Eye (tissue), 1 donor: ENCODE measurements around the gene ATP13A5.

ENCODE experiments used
- DNase-seq: peaks from one replicate; pipeline ENCODE4 v3.0.0-alpha.2; 2015

ATP13A5 gene

GRCh38 chr3:193344486-193344885, 34.1 kb downstream of the ATP13A5 start:
- no peak for DNase-seq

DNA sequence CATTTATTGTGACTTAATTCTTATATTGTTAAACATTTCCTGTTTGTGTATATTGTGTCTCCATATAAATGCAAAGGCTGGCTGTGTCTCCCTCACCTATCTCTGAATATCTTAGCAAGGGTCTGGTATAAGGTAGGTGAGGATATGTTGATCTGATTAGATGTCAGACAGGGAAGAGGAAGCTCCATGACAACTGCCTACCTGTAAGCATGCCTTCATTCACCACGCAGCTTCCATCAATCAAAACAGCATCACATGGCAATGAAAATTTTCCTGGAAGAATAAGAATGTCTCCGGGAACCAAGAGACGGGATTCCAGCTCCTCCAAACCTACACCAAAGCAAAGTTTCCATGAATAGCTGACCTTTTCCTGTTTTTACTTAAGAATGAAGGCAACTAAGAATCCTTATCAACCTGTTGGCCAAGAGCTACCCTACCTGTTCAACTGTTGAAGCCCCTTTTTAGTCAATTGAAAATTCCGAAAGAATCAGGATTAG, 34.8 kb downstream of the ATP13A5 start:
- DNase-seq, result no peak

DNA sequence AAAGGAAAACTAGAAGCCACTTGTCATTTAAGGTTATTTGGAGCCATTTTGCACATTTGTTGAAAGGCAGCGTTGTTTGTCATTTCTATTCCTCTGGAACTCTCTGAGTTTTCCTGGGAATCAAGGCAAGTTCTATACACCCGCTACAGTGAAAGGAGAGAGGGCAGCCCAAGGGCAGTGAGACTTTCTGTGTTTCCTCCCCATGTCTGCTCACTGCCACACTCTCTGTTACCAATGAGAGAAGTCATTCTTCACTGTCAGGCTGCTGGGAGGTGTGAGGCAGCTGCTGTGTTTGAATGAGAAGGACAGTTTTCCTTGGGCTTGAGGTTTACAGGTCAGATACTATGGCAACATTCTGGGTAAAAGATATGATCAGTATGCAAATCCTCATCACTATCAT, 36.0 kb downstream of the ATP13A5 start:
- DNase-seq, result peak; percentile 25

- DNase-seq, result no peak
Measured at GRCh38 chr3:193335031-193335430, 43.5 kb downstream of the ATP13A5 start.

DNA sequence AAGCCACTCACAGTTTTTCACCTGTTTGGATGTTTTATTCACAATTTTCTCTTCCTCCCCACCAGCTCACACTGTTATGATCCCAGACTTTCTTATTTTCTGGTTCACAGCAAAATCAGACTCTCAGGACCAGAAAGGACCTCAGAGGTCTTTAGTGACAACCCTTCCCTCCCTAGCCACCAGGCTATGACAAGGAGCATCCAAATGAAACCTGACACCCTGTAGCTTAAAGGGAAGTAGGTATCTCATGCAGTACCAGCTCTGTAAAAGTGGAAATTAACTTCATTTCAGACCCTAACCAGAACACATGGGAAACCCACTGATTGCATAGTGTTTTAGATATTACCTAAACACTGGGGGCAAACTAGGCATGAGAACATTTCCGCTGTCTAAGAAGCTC, 45.3 kb downstream of the ATP13A5 start:
- DNase-seq, result peak; percentile 23

- DNase-seq, result no peak
Measured at GRCh38 chr3:193330555-193331204, 47.9 kb downstream of the ATP13A5 start.

DNA sequence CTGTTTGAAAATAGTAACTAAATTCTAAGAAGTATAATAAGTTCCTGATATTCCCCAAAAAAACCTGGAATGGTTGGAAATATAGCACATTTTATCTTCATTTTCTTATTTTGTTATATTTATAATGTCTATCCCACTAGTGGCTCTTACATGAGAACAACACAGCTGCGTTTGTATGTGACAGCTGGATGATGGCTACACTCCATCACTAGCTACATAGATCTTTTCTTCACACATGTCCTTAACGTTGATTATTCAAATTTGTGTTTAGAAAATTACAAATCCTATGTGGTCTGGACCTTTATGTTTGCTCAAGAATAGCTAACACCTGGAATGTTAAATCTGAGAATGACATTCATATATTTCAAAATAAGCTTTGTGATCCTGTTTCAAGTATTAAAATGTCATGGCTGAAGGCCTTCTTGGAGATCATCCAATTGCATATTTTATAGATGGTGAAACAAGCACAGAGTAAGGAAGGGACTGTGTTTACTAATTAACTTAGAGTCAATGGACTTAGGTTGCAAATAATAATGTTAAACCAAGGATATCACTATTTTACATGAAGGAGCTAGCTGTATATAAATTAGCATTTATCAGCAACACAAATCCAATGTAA, 60.8 kb downstream of the ATP13A5 start:
- no peak for DNase-seq

GRCh38 chr3:193314161-193314560, 64.4 kb downstream of the ATP13A5 start:
- no peak for DNase-seq

DNA sequence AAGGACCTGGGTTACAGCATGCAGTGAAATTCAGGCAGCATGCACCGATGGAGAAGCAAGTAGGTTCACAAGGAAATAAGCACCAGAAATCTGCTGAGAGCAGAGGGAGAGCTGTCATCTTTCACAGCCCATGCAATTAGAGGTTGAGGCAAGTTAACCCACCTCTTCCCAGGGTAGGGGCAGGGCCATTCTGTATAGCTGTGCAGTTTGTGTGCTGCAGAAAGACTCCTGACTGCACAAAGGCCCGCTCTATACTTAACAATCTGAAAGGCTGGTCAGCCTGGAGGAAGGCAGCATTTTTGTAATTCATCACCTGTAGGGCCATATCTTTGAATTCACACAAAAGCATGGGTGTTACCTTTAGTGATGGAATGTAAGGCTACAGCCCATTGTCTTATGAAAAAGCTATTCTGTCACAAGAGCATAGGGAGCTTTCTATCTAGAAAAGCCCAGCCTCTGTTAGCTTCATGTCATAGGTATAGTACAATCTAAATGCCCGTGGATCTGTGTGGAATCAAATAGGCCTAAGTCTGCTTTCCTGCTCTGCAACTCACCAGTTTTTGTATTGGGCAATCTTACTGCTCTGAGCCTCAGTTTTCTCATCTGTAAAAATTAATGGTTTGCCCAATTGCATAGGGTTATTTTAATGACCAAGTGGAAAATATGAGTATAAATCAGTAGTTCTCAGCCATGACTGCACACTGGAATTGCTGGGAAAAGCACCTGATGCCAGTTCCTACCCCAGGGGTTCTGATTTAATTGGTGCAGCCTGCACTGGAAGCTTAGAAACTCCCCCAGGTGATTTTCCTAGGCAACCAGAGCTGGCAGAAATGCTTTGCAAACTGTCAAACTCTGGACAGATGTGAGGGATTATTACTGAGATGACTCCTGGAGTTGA, 65.2 kb downstream of the ATP13A5 start:
- DNase-seq, result peak; percentile 10

GRCh38 chr3:193310914-193311723, 67.4 kb downstream of the ATP13A5 start:
- DNase-seq, result no peak

- no peak for DNase-seq
Measured at GRCh38 chr3:193305356-193305755, 73.2 kb downstream of the ATP13A5 start.

- no peak for DNase-seq
Measured at GRCh38 chr3:193301433-193301832, 77.1 kb downstream of the ATP13A5 start.

- no peak for DNase-seq
Measured at GRCh38 chr3:193297421-193297820, 81.1 kb downstream of the ATP13A5 start.

DNA sequence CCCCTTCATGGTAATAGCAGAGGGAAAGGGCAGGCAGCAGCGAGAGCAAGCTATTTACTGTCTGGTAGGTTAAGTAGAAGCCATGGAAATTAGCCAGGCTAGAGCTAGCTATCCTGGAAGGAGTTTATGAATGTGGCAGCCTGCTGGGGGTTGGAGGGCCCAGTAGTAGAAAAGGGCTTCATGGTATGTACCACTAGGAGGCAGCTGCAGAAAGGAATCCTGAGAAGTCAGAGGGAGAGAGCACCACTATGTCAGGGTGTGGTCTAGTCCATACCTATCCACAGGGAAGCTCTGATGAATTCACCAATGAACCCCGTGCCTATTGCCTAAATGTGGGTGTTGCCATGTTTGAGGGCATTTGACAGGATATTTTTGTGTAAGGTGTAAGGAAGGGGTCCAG, 82.6 kb downstream of the ATP13A5 start:
- DNase-seq, result no peak

GRCh38 chr3:193292386-193292785, 86.2 kb downstream of the ATP13A5 start:
- no peak for DNase-seq

DNA sequence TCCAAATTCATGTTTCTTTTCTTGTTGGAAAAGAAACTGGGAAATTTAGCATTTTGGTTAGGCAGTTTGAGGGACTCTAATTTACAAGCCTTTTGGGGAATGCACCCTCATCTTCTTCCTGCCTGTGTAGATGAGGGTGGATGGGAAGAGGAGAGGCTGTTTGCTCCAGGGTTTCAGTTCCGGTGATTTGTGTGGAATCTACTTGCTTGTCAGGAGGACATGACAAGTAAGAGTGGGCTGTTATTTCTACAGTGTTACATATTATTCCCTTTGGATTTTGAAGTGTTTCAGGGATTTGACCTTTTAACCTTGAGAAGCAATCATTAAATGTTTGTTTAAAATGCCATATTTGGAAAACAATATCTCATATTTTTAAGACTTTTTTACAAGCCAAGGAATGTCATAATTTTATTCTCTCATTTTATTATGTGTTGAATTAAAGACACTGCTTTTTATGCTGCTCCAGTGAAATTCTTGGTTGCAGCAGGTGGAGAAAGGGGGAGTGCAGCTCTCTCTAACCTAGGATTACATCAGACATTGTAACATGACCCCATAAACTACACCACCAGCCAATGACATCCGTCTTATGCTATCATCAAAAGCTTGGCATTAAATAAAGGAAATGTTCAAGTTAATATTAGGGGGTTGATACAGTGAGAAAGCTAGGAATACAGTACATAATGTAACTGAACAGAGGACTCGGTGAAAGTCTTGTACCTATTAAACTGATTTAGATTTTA, 107.3 kb downstream of the ATP13A5 start:
- DNase-seq, result no peak

GRCh38 chr3:193270451-193270850, 108.1 kb downstream of the ATP13A5 start:
- no peak for DNase-seq

- DNase-seq, result no peak
Measured at GRCh38 chr3:193269343-193270028, 109.1 kb downstream of the ATP13A5 start.

GRCh38 chr3:193262707-193263106, 115.8 kb downstream of the ATP13A5 start:
- no peak for DNase-seq

GRCh38 chr3:193261970-193262369, 116.6 kb downstream of the ATP13A5 start:
- no peak for DNase-seq

DNA sequence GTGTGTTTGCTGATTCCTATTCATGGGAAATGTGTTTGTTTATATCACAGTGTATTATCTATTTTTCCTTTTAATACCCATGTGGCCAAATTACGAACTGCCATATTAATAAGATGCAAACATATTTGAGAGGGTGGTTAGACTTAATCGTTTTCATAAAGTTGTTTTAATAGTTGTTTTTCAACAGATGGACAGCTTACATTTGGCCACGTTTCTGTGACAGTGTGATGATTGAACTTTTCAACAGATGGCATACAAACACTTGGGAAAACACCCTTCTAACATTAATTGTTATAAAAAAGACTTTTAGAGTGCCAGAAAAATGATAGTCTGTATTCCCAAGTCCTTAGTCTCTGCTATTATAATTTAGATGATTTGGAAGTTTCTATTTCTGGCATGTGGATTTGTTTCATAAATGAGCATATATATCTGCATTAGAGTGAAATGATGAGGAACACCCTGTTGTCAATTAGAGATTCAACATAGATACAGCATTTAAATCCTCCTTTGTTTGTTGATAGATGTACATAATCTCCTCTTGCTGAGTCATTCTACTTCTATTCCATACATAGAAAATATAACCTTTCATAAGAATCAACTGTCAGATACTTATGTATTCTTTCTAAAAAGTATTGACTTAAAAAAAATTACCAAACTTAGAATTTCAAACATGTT, 124.4 kb downstream of the ATP13A5 start:
- no peak for DNase-seq
